Breast epithelium (tissue), 4 donors: ENCODE results near the gene ZNF70. TPM values are rescaled to one million over a fixed set of nuclear protein-coding genes. Genes with fewer than 3 reads are reported as not detected.

Source experiments
- DNase-seq, 2 donors: peaks; one replicate each; pipeline ENCODE4 v3.0.0-alpha.2; 2019; ENCODE audit warnings: low spot score in 2 of 2
- H3K27ac ChIP-seq, 2 donors: fragments of 200-600 bp; sonication (generic) in 1 of 2; one replicate each; pipeline ENCODE4 v1.5.1; 2016 to 2019; ENCODE audit warnings: mild to moderate bottlenecking in 1 of 2
- H3K27me3 ChIP-seq, 2 donors: fragments of 200-600 bp; sonication (generic) in 1 of 2; one replicate each; pipeline versions ENCODE4 v1.5.1 to v1.6.0; 2017 to 2019; ENCODE audit warnings: control low read depth in 1 of 2, mild to moderate bottlenecking in 1 of 2
- H3K36me3 ChIP-seq: fragments of 200-600 bp; one replicate; pipeline ENCODE4 v1.5.1; 2019
- H3K4me1 ChIP-seq, 2 donors: fragments of 200-600 bp; sonication (generic); one replicate each; pipeline ENCODE4 v1.5.1; 2016 to 2019; ENCODE audit warnings: control low read depth in 1 of 2
- H3K4me3 ChIP-seq, 3 donors: fragments of 200-600 bp; sonication (generic); 1 replicate in 2 of 3; 2 replicates in 1 of 3; pipeline ENCODE4 v1.5.1; 2016 to 2019; ENCODE audit warnings: mild to moderate bottlenecking in 3 of 3, moderate library complexity in 2 of 3
- H3K9me3 ChIP-seq, 2 donors: fragments of 200-600 bp; sonication (generic) in 1 of 2; one replicate each; pipeline ENCODE4 v1.5.1; 2016 to 2019; ENCODE audit warnings: control low read depth in 1 of 2
- CTCF ChIP-seq, 3 donors: fragments of 450-650 bp; IDR thresholded peaks; one replicate each; pipeline ENCODE4 v1.5.1; 2016 to 2017; ENCODE audit warnings: antibody characterized with exemption in 3 of 3, mild to moderate bottlenecking in 3 of 3, moderate library complexity in 3 of 3
- POLR2A ChIP-seq: fragments of 450-650 bp; IDR thresholded peaks from one replicate; pipeline ENCODE4 v1.6.1; 2016; ENCODE audit warnings: antibody characterized with exemption, mild to moderate bottlenecking, moderate library complexity
- POLR2AphosphoS5 ChIP-seq, 3 donors: sonication (generic); formaldehyde crosslinking; IDR thresholded peaks; one replicate each; pipeline ENCODE4 v1.6.1; 2017; ENCODE audit warnings: antibody characterized with exemption in 3 of 3
- intact Hi-C: fragments of 100-400 bp; cut with DNase I; formaldehyde crosslinking; loops from one replicate; pipeline ENCODE4 v1.15.1; 2023; ENCODE audit warnings: low total_unique reads
- total RNA-seq, 3 donors: library from RNA; depleted of rRNA; stranded (reverse); fragments of >200 nt; gene quantifications; one replicate each; pipeline ENCODE4 v1.1.0, GENCODE V29; 2016

ZNF70 gene
- total RNA-seq, 3 donors from 2014 or later, result 3.2 to 4.6 (median 4.1) TPM

GRCh38 chr22:23782703-23783102 lies 31.8 kb upstream of the ZNF70 start:
- peaks cover 3 to 5% of the 10 kb centered on the region in 2 donors for H3K4me1 ChIP-seq
- H3K9me3 ChIP-seq, result no peaks in the 10 kb centered on the region
- no peak overlapping the region for H3K27ac ChIP-seq
- intact Hi-C loops, result no loop called here
- TF ChIP-seq POLR2A, result no peak
- no peak for TF ChIP-seq CTCF (IDR thresholded peaks at IDR 0.05)
- TF ChIP-seq POLR2AphosphoS5 (IDR thresholded peaks at IDR 0.05), result no peak
- DNase-seq, result no peak
- no peaks in the 10 kb centered on the region for H3K27me3 ChIP-seq
- no peak overlapping the region for H3K4me3 ChIP-seq
- no peaks in the 10 kb centered on the region for H3K36me3 ChIP-seq

- no peak for TF ChIP-seq POLR2A
- no peak for TF ChIP-seq POLR2AphosphoS5 (IDR thresholded peaks at IDR 0.05)
- TF ChIP-seq CTCF (IDR thresholded peaks at IDR 0.05), result no peak
- Histone ChIP-seq H3K4me3 (no peak overlapping the region), H3K4me1 (peaks cover 3 to 5% of the 10 kb centered on the region in 2 donors), H3K27me3 (no peaks in the 10 kb centered on the region), H3K27ac (no peak overlapping the region), H3K36me3 (no peaks in the 10 kb centered on the region), H3K9me3 (no peaks in the 10 kb centered on the region)
- intact Hi-C loops, result no loop called here
- no peak for DNase-seq
Observed at GRCh38 chr22:23782252-23782651, 31.3 kb upstream of the ZNF70 start.

- Histone ChIP-seq H3K9me3 (no peaks in the 10 kb centered on the region), H3K4me1 (peaks cover 3 to 5% of the 10 kb centered on the region in 2 donors), H3K27ac (no peak overlapping the region), H3K36me3 (no peaks in the 10 kb centered on the region), H3K27me3 (no peaks in the 10 kb centered on the region), H3K4me3 (no peak overlapping the region)
- no peak for DNase-seq
- intact Hi-C loops, result no loop called here
- no peak for TF ChIP-seq POLR2AphosphoS5 (IDR thresholded peaks at IDR 0.05)
- no peak for TF ChIP-seq CTCF (IDR thresholded peaks at IDR 0.05)
- no peak for TF ChIP-seq POLR2A
Observed at GRCh38 chr22:23781511-23782183, 30.7 kb upstream of the ZNF70 start.

GRCh38 chr22:23781065-23781464 lies 30.2 kb upstream of the ZNF70 start:
- no peaks in the 10 kb centered on the region for H3K9me3 ChIP-seq
- no peaks in the 10 kb centered on the region for H3K36me3 ChIP-seq
- DNase-seq, result no peak
- H3K27me3 ChIP-seq, result no peaks in the 10 kb centered on the region
- intact Hi-C loops, result no loop called here
- peaks cover 0 to under 1% of the 10 kb centered on the region in 2 donors for H3K4me1 ChIP-seq
- no peak overlapping the region for H3K27ac ChIP-seq
- TF ChIP-seq POLR2A (no peak), POLR2AphosphoS5 (IDR thresholded peaks at IDR 0.05) (no peak), CTCF (IDR thresholded peaks at IDR 0.05) (no peak)
- no peak overlapping the region for H3K4me3 ChIP-seq

- intact Hi-C loops, result no loop called here
- Histone ChIP-seq H3K36me3 (no peaks in the 10 kb centered on the region), H3K4me1 (no peaks in the 10 kb centered on the region), H3K27ac (no peak overlapping the region), H3K9me3 (no peaks in the 10 kb centered on the region), H3K27me3 (no peaks in the 10 kb centered on the region), H3K4me3 (no peak overlapping the region)
- no peak for DNase-seq
- no peak for TF ChIP-seq POLR2AphosphoS5 (IDR thresholded peaks at IDR 0.05)
- TF ChIP-seq POLR2A, result no peak
- TF ChIP-seq CTCF (IDR thresholded peaks at IDR 0.05), result no peak
Observed at GRCh38 chr22:23780146-23780748, 29.3 kb upstream of the ZNF70 start.
